Tibial nerve (tissue), 3 donors: Measurements from ENCODE around the gene N4BP2L1.

Source experiments
- CTCF ChIP-seq, 5 experiments: fragments of 200-600 bp in 3 of 5; fragments of 450-650 bp in 2 of 5; sonication (generic) in 3 of 5; IDR thresholded peaks; one replicate each; pipeline ENCODE4 v1.5.1; 2016 to 2019; ENCODE audit warnings: antibody characterized with exemption in 5 of 5, mild to moderate bottlenecking in 3 of 5, moderate library complexity in 2 of 5
- POLR2A ChIP-seq, 2 donors: fragments of 450-650 bp; IDR thresholded peaks; one replicate each; pipeline ENCODE4 v1.6.1; 2017; ENCODE audit warnings: antibody characterized with exemption in 2 of 2, mild to moderate bottlenecking in 2 of 2, moderate library complexity in 2 of 2

GRCh38 chr13:32453981-32454380 lies 26.1 kb upstream of the N4BP2L1 start:
- TF ChIP-seq CTCF (IDR thresholded peaks at IDR 0.05): no peak
- TF ChIP-seq POLR2A (IDR thresholded peaks at IDR 0.05): no peak
